Lower lobe of right lung (tissue), 2 donors: ENCODE data around the gene TMPRSS13. TPM values are rescaled to one million over a fixed set of nuclear protein-coding genes. Genes with fewer than 3 reads are reported as not detected.

Experiments used
- ATAC-seq, 2 donors: fragments of 200-7000 bp; cut with Tn5 transposase; one replicate each; pipeline ENCODE4 v1.9.1; 2020 to 2022; ENCODE audit warnings: mild to moderate bottlenecking in 2 of 2, moderate library complexity in 2 of 2
- DNase-seq: peaks from one replicate; pipeline ENCODE4 v3.0.0-alpha.2; 2020
- H3K27ac ChIP-seq: fragments of 200-600 bp; one replicate; pipeline ENCODE4 v1.8.0; 2022
- H3K27me3 ChIP-seq: fragments of 200-600 bp; one replicate; pipeline ENCODE4 v1.8.0; 2022; ENCODE audit warnings: low read depth
- H3K36me3 ChIP-seq: fragments of 200-600 bp; one replicate; pipeline ENCODE4 v1.8.0; 2022; ENCODE audit warnings: mild to moderate bottlenecking
- H3K4me1 ChIP-seq: fragments of 200-600 bp; one replicate; pipeline ENCODE4 v1.8.0; 2022
- H3K4me3 ChIP-seq: fragments of 200-600 bp; one replicate; pipeline ENCODE4 v1.8.0; 2022; ENCODE audit warnings: mild to moderate bottlenecking
- H3K9me3 ChIP-seq: fragments of 200-600 bp; one replicate; pipeline ENCODE4 v1.8.0; 2022
- CTCF ChIP-seq: fragments of 200-600 bp; IDR thresholded peaks from one replicate; pipeline ENCODE4 v1.8.0; 2022; ENCODE audit warnings: antibody characterized with exemption, mild to moderate bottlenecking
- intact Hi-C: fragments of 100-400 bp; cut with DNase I; formaldehyde crosslinking; loops from one replicate; pipeline ENCODE4 v1.11.0; 2022
- total RNA-seq: library from RNA; stranded (reverse); fragmentation: NEBNext Ultra II Directional; extraction: Animal tissue kit (Norgen Biotek cat#: 25700); gene quantifications from one replicate; pipeline ENCODE4 v1.2.1, GENCODE V29; 2021
- donor health status: DM: no; HTN: yes; CAD: no; lungs with severe emphysema.

TMPRSS13 gene
- total RNA-seq, 1 donor from 2014 or later = 7.0 TPM

- Histone ChIP-seq H3K36me3 (no peaks in the 10 kb centered on the region), H3K27ac (peak overlapping the region; percentile 56), H3K9me3 (no peaks in the 10 kb centered on the region), H3K27me3 (peaks cover 38% of the 10 kb centered on the region), H3K4me3 (peak overlapping the region; percentile 65), H3K4me1 (peaks cover 67% of the 10 kb centered on the region)
- DNase-seq (no peak), ATAC-seq (no peak)
- intact Hi-C loops = no loop called here
- TF ChIP-seq CTCF = no peak
These were observed 55.4 kb downstream of the TMPRSS13 start for GRCh38 chr11:117873828-117874125.

- no peak for DNase-seq
- no peak for TF ChIP-seq CTCF
- no peak for ATAC-seq
- Histone ChIP-seq H3K4me3 (no peak overlapping the region), H3K4me1 (peaks cover 68% of the 10 kb centered on the region), H3K9me3 (no peaks in the 10 kb centered on the region), H3K36me3 (no peaks in the 10 kb centered on the region), H3K27ac (peak overlapping the region; percentile 56), H3K27me3 (peaks cover 32% of the 10 kb centered on the region)
- intact Hi-C loops = no loop called here
These were observed 56.0 kb downstream of the TMPRSS13 start for GRCh38 chr11:117872975-117873827.

GRCh38 chr11:117872420-117872961 is 56.7 kb downstream of the TMPRSS13 start:
- Histone ChIP-seq H3K4me1 (peaks cover 68% of the 10 kb centered on the region), H3K27ac (no peak overlapping the region), H3K4me3 (no peak overlapping the region), H3K36me3 (no peaks in the 10 kb centered on the region), H3K27me3 (peaks cover 36% of the 10 kb centered on the region), H3K9me3 (no peaks in the 10 kb centered on the region)
- no peak for TF ChIP-seq CTCF
- intact Hi-C loops = no loop called here
- DNase-seq (no peak), ATAC-seq (no peak)

GRCh38 chr11:117871784-117872183 is 57.4 kb downstream of the TMPRSS13 start:
- no peak for ATAC-seq
- Histone ChIP-seq H3K4me3 (no peak overlapping the region), H3K4me1 (peaks cover 64% of the 10 kb centered on the region), H3K36me3 (no peaks in the 10 kb centered on the region), H3K9me3 (no peaks in the 10 kb centered on the region), H3K27me3 (peaks cover 32% of the 10 kb centered on the region), H3K27ac (no peak overlapping the region)
- intact Hi-C loops = no loop called here
- no peak for DNase-seq
- no peak for TF ChIP-seq CTCF

- DNase-seq (no peak), ATAC-seq (no peak)
- Histone ChIP-seq H3K27ac (no peak overlapping the region), H3K27me3 (peaks cover 25% of the 10 kb centered on the region), H3K36me3 (no peaks in the 10 kb centered on the region), H3K4me1 (peaks cover 58% of the 10 kb centered on the region), H3K4me3 (no peak overlapping the region), H3K9me3 (no peaks in the 10 kb centered on the region)
- intact Hi-C loops = no loop called here
- TF ChIP-seq CTCF = no peak
These were observed 58.0 kb downstream of the TMPRSS13 start for GRCh38 chr11:117871160-117871559.
